GM23248 (cell line): ENCODE measurements around the gene MEG3.

Experiments
- EZH2 ChIP-seq: fragments of 200-600 bp; sonication (generic); IDR thresholded peaks from 2 replicates; pipeline ENCODE4 v1.6.1; 2018; ENCODE audit warnings: antibody characterized with exemption, mild to moderate bottlenecking; ENCODE audit not compliant: insufficient read depth, poor library complexity, severe bottlenecking
- EZH2phosphoT487 ChIP-seq: fragments of 200-600 bp; sonication (generic); IDR thresholded peaks from 2 replicates; pipeline ENCODE4 v1.6.1; 2018; ENCODE audit warnings: antibody characterized with exemption, moderate library complexity, mild to moderate bottlenecking, low read depth; ENCODE audit not compliant: insufficient read depth

DNA sequence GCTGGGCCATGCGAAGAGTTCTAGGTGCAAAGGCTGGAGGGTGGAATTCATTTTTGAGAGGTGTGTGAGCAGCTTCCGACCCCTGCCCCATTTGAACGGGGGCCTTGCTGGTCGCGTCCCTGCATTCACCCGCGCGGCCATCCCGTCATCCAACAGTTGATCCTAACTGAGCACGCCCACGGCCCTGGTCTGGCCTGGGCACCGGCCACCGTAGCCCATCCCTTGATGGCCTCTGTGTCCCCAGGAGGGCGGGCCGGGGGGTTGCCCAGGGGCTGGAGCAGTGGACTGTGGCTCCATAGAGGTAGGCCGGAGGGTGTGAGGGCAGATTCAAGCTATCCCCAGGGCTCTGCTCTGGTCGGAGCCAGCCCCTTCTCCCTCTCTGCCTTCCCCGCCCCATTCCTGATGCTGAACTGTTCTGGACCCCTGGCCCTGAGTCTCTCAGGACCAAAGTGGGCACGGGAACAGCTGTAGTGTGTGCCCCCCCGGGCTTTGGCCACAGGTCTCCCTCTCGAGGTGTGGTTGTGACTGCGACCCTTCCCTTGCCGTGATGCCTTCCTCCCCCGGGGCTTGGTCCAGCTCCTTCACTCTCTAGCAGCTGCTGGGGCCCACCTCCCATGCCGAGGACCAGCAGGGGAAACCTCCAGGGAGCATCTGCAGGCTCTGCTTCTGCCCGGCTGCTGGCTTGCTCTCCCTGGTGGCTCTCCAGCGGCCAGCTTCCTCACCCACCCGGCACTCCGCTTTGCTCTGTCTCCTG lies 9.1 kb downstream of the MEG3 start:
- TF ChIP-seq EZH2 (no peak), EZH2phosphoT487 (no peak)
